NCI-H345 treated with DMSO at 0.1 percent for 48 hours (cell line): Measurements from ENCODE around the gene RALA.

ENCODE experiments used
- DNase-seq: peaks from one replicate; lab custom pipeline; 2025; ENCODE audit not compliant: unreplicated experiment; lab: John Stamatoyannopoulos, UW

Gene RALA

GRCh38 chr7:39609935-39610263 is 13.5 kb upstream of the RALA start:
- DNase-seq = no peak

GRCh38 chr7:39613577-39613976 is 9.8 kb upstream of the RALA start:
- no peak for DNase-seq

- no peak for DNase-seq
These were observed 9.1 kb upstream of the RALA start for GRCh38 chr7:39614299-39614698.

DNA sequence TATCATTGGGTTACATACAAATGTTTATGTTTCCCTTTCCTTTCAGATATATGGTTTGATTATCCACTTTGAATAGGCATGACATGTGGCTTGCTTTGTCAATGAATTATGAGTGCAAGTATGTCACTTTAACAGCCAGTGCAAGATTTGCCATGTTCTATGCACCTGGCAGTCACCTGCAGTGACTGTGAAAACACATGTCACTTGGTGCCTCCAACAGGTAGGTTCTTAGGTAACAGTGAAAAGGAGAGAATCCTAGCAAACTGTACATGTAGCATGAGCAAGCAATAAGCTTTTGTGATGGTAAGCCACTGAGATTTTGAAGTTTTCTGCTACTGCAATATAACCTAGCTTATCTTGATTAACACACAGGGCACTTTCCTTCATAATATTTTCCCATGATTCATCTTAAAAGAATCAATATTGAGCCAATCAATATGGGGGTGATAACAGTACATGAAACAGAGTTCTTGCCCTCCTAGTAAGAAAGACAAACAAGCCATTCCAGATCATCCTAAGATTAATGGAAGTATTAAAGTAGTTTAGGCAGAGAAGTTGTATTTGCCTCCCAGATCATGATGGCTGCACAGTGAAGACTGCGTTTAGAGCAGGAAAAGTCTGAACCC is 7.9 kb upstream of the RALA start:
- no peak for DNase-seq

- DNase-seq = no peak
These were observed 7.2 kb upstream of the RALA start for GRCh38 chr7:39616138-39616537.

DNA sequence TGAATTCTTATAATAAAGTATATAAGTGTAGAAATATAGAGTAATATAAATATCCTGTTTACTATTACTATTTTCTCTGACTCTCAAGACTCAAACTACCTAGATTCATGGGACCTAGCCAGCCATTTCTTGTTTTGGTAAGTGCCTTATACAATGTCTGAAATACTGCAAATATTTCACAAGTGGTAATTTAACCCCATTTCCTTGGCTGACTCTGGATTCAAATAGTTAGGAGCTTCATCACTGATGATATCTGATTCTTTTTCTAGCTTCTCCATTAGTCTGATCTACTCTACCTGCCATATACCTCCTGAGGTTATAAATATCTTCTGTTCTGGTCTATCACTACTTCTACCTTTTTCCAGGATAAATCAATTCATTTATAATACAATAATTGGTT is 6.4 kb upstream of the RALA start:
- DNase-seq = no peak

DNA sequence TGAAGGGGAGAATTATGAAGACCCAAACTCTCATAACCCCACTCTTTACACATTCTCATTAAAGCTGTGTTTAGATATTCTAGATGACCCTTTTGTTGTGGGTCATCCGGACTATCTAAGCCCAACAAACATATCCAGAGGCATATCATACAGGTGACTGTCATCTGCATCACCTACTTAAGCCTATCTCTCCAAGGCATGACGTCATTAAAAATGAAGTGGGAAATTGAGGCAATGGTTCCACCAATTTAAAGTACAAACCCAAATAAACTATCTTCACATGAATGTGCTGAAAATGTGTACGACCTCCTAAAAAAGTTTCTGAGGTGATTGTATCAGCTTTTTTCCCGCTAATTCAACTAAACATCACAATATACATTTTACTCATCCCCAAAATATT is 4.5 kb upstream of the RALA start:
- no peak for DNase-seq

DNA sequence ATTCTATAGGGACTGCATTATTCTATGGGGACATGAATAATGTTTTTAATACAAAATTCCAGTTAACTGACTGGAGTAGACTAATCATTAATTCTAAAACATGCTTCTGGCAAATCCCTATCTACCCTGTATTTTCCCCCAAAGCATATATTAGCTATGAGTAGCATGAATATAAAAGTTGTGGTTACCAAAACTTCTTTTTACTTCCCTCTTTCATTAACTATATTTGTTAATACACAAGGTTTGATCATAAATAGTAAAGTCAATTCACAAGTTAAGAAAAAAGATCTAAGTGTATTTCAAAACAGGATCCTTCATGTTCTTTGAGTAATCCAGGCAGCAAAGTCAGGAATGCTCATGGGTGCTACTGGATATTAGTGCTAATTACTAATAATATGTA is 2.9 kb upstream of the RALA start:
- no peak for DNase-seq

DNA sequence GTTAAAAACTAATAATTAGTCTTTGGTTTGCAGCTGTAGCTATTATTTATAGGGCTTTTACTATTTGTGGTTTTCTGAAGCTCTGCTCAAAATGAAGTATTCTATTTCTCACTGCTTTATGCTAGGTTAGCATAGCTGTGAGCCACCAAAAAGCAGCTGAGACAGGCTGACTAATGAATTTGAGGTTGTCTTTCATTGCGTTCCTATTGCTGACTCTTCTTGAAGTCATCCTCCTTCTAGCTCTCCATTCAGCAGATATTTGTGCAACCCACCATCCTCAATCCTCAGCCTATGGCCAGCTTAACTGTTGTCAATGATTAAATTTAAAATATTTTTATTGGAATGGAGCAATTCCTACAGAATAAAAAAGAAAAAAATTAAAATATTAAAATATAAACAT is 2.1 kb upstream of the RALA start:
- DNase-seq = no peak

GRCh38 chr7:39621784-39622411 is 1.5 kb upstream of the RALA start:
- DNase-seq = no peak

- no peak for DNase-seq
These were observed 763 bp upstream of the RALA start for GRCh38 chr7:39622609-39623008.

DNA sequence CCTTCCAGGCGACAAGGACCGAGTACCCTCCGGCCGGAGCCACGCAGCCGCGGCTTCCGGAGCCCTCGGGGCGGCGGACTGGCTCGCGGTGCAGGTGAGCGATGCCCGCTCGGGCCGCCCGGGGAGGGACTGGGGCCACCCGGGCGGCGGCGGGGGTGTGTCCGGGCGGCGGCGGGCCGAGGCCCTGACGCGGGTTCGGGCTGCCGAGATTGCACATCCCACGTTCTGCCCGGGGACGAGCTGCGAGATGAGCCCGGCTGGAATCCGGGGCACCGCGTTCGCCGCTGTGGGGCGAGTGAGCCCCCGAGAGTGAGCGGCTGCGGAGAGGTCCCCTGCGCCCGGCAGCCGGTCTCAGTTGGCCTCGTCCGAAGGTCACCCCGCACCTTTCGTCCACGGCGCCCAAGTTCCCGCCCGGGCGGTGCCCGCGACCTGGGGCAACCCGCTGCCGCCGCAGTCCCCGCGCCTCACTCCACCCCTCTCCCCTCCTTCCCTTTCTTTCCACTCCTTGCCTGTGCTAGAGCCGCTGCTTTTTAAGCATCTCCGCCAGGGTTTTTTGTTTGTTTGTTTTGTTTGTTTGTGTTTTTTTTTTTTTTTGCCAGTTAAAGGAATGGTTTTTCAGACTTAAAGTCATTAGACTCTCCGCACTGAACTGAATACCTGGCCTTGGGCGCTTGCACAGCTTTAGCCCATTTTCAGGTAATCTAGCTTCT is 515 bp downstream of the RALA start:
- no peak for DNase-seq

GRCh38 chr7:39624442-39624807 is 1.1 kb downstream of the RALA start:
- DNase-seq = peak; percentile 13

- no peak for DNase-seq
These were observed 1.7 kb downstream of the RALA start for GRCh38 chr7:39624935-39625694.

- DNase-seq = no peak
These were observed 8.4 kb downstream of the RALA start for GRCh38 chr7:39631736-39632308.

DNA sequence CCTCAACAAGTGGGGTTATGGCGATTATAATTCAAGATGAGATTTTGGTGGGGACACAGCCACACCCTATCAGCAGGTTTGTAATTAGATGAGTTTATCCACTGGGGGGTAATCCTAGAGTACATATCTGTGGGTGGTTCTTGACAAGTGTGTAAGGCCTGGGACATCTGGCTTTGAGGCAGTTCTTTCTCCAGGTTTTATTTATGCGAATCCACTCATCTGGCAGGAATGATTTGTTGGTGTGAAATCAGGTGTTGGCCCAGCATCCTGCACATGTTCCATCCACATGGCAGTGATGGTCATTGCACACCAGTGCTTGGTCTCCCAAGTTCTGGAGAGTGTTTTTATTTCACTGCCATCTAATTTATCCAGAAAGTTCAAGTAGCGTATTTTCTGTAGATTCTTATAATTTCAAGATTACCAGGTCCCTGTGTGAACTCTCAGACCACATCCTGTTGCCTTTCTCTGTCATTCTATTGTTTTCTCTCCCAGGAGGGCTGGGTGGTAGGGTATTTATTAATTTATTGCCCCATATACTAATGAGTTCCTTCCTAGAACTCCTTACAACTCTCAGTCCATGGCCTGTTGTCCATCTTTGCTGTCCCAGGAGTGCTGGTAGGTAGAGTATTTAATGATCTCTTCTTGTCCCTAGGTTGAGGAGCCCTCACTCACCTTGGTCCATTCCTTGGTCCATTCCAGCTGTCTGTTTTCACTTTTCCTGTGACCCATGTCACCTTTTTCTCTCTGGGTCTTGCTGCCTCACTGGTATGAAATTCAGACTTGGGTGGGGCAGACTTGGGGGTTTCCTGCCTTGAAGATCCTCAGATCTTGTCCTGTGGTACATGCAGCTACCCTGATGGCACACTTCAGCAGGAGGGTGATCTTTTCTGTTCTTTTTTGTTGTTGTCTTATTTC is 10.4 kb downstream of the RALA start:
- DNase-seq = no peak

- DNase-seq = no peak
These were observed 11.1 kb downstream of the RALA start for GRCh38 chr7:39634478-39634805.

GRCh38 chr7:39637400-39637799 is 14.0 kb downstream of the RALA start:
- no peak for DNase-seq

DNA sequence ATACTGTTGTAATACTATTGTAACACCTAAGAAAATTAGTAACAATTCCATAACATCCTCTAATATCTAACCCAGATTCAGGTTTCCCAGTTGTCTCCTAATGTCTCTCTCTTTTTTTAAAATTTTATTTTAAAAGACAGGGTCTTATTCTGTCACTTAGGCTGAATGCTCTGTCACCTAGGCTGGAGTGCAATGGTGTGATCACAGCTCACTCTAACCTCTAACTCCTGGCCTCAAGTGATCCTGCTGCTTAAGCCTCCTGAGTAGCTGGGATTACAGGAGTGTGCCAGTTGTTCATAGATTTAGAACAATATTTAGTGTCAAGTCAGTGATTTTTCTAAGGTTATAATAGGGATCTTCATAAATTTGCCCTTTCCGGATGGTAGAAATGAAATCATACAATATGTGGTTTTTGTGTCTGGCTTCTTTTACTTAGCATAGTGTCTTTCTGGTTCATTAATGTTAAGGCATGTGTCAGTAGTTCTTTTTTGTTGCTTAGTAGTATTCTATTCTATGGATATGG is 14.7 kb downstream of the RALA start:
- no peak for DNase-seq

GRCh38 chr7:39642896-39643295 is 19.5 kb downstream of the RALA start:
- DNase-seq = no peak

GRCh38 chr7:39644170-39644569 is 20.8 kb downstream of the RALA start:
- DNase-seq = no peak
